Activated T-cell treated with anti-CD3 and anti-CD28 coated beads, Interleukin-2, amount 50 U/mL, for 48 hours (primary cell): Measurements from ENCODE around the gene SIK2.
"Not testable (repeated sequence)": the region's sequence is repeated elsewhere in the genome, so short reads cannot be mapped to it uniquely, and the experiment has no call there.

ENCODE experiments used
- DNase-seq, 2 experiments: peaks; one replicate each; pipeline ENCODE4 v3.0.0-alpha.2; 2020

Gene SIK2

DNA sequence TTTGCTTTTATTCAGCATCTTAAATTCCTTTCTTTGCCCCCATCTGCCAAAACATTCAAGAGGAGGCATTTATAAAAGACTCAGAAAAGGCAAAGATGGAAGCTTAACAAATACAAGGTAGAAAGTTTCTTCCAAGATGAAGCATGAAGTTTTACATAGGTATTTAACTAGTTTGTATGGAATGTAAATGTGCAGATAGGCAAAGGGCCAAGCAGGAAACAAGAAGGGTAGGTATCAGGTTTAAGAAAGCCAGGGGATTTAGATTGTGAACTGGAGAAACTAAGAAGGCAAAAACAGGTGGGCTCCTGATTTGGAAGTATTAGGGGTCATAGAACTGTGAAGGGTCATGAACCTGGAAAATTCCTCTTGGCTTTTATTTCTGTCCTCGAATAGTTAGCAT lies 101.3 kb downstream of the SIK2 start:
- DNase-seq, result no peak

DNA sequence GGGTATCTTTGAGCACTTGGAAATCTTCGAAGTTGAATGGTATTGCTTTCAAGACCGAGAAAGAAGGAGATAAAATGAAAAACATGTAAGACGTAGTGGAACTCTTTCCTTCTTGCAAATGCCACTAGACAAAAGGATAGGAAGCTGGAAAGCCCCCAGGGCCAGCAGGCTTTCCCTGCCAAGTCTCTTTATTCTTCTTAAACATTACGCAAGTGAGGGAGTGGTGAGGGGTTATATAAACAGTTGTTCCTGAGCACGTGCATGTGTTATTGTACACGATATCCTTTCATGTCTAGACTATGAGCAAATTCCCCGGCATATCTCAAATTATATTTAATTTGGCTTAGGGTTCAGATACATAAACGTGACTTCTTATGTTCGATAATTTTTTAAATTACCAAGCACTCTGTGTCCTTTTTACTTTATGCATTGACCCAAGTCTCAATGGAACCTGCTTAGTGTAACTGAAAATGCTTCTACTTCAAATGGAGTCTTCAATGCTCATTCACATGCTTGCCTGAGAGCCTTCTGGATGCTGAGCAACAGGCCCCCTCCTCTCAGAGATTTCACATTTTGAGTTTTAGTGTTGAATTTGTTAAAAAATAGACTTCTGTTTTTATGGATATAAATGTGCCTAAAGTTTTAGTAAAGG lies 104.9 kb downstream of the SIK2 start:
- DNase-seq, result no peak

DNA sequence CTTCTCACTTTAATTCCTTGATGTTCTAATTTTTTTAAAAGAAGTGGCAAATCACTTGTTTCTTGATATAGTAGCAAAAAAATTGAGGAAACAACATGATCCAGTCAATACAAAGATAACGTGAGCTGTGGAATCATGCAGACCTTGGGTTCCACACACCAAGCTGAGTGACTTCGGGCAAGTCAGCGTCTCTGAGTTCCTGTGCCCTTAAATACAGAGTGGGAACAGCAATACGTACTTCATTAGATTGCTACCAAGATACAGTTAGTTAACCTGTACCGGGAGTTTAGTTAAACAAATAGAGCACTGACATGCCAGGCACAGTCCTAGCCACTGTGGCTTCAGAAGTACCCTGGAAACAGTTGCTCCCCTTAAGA lies 105.4 kb downstream of the SIK2 start:
- DNase-seq, result no peak

DNA sequence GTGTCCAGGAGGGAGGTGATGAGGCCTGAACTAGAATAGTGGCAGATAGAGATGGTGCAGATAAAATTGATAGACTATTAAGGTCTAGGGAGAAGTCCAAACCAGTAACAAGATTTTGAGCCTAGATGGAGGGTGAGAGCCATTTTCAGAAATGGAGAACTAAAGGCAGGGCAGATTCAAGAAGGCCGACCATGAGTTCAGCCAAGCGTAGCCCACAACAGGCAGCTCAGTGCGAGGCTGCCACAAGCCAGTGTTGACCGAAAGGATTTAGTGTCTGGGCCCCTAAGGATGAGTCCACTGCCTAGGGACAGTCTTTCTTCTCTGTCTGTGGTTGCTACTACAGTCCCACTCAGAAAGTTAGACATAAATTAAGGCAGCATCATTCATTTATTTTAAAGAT lies 112.3 kb downstream of the SIK2 start:
- no peak for DNase-seq

DNA sequence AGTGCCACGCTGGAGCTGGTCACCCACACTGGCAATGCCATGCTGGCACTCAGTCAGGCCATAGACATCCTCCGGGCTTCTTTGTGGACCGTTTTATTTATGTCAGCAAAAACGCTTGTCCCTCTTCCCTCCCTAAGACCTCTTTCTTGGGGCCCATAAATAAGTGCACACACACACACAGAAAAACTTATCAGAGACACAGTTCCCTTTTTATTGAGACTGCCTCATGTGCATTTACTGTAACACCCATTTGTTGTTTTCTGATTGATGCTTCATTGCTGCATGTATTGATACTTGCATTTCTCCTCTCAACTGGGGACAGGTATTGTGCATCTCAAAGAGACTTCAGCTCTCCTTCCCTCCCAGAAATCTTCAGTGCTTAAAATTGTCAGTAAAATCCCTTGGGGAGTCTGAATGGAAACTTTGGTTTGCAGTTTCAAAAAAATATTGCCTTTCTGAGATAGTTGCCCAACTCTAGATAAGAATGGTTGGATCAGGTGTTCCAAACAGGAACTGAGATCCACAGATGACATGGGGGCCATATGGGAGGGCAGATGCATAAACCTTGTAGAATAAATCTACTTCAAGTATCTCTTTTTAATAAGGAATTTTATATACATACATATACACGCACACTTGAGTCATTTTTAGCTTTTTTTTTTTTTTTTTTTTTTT lies 113.0 kb downstream of the SIK2 start:
- DNase-seq, result no peak

DNA sequence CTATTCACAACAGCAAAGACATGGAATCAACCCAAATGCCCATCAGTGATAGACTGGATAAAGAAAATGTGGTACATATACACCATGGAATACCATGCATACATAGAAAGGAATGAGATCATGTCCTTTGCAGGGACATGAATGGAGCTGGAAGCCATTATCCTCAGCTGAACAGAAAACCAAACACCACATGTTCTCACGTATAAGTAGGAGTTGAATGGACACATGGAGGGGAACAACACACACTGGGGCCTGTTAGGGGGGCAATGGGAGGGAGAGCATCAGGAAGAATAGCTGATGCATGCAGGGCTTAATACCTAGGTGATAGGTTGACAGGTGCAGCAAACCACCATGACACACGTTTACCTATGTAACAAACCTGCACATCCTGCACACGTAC lies 115.4 kb downstream of the SIK2 start:
- DNase-seq, result not testable (repeated sequence)

DNA sequence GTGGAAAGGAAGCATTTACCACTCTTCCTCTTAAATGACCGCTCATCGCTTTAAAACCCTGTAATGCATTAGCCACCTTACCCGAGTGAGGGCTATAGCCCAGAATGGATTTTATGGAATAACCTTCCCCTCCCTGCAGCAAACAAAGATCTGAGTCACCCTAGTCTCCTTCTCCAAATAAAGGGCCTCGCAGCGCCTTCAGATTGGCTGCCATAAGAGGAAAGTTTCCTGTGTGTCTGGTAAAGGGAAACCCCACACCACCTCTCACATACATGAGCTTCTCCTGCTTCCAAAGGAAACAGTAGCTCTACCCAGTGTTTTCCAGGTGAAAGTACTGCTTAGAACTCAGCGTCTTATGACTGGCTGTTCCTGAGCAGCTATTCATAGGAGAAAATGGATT lies 116.2 kb downstream of the SIK2 start:
- DNase-seq, result no peak

DNA sequence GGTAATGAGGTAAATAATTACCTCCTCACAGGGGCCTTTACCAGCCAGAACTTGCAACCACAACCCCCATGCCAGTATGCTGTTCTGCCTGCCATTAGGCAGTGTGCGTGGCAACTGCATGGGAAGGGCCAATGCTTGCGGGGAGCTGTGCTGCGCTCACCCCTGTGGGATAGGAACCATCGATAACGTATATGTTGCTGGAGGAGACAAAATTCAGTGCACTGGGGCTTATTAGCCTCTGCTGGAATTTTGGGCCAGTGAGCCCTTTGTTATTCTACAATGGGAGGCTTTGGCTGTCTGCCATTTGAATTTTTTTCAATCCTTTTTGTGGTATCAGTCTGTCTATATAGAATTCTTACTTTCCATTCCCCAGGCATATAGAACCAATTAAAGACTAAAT lies 116.6 kb downstream of the SIK2 start:
- DNase-seq, result no peak

DNA sequence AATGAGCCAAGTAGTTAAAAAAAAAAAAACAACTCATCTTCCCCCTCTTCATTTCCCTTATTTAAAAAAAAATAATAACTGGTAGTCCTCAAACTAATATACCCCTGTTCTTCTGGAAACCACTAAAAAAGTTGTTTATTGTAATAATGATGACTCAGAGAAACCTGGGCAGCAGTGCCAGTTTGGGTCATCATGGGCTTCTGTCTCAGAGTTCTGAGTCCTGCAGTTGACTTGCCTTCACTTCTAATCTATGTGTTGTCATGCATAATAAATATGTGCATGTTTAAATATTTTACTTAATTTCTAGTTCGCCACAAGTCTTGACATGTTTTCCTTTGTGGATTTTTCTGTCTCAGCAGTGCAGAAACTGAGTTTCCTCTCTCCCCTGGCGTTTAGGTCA lies 117.1 kb downstream of the SIK2 start:
- no peak for DNase-seq

DNA sequence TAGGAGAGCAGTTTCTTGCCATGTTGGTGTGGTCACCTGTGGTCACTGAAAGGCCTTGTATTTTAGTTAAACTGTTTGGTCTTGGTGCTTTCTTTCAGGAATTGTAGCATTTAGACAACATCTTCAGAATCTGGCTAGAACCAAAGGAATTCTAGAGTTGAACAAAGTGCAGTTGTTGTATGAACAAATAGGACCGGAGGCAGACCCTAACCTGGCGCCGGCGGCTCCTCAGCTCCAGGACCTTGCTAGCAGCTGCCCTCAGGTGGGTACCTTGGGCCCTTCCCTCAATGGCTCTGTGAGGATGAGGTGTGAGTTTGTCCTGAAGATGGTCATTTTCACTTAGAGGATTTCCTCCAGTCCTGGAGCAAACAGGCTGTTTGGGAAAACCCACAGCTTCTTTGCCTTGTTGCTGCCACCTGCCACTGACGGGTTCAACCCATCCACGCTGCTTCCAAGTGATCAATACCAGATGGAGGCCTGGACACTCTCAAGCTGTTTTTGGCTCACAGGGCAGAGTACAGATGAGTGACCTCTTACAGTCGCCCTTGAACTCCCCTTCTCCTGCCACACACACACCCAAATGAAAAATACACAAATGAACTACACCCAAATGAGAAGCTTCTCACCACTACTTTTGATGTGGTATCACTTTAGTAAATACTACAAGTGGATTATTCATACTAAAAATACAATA lies 118.7 kb downstream of the SIK2 start:
- no peak for DNase-seq

DNA sequence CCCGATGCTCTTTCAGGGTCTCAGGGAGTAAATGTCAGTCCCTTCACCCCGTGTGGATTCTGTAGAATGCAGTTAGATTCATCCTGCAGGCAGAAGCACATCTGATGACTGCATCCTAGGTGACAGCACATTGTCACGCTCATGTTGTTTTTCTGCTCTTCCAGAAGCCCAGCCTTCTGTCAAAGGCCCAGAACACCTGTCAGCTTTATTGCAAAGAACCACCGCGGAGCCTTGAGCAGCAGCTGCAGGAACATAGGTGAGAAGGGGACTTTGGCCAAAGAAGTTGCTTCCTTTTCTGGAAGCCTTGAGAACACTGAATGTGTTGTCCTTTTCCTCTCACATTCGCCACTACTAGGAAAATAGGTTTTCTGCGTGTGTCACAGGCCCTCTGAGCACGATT lies 120.3 kb downstream of the SIK2 start:
- no peak for DNase-seq

DNA sequence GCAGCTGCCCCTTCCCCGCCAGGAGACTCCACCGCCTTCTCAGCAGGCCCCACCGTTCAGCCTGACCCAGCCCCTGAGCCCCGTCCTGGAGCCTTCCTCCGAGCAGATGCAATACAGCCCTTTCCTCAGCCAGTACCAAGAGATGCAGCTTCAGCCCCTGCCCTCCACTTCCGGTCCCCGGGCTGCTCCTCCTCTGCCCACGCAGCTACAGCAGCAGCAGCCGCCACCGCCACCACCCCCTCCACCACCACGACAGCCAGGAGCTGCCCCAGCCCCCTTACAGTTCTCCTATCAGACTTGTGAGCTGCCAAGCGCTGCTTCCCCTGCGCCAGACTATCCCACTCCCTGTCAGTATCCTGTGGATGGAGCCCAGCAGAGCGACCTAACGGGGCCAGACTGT lies 121.3 kb downstream of the SIK2 start:
- DNase-seq, result no peak

DNA sequence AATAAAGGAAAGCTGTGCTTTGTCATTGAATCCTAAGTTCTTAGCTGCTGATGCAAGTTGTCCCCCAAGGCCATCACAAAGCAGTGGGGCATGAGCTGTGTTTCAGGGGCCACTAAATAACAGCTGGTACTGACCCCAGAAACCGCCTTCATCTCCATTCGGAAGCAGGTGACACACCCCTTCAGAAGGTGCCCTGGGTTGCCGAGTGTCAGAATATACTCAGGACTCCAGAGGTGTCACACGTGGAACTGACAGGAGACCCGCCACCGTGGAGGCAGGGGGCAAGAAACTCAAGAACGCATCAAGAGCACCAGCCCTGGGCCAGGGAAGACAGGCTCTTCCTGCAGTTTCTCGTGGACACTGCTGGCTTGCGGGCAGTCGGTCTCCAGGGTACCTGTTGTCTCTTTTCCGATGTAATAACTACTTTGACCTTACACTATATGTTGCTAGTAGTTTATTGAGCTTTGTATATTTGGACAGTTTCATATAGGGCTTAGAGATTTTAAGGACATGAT lies 122.4 kb downstream of the SIK2 start:
- DNase-seq, result no peak

DNA sequence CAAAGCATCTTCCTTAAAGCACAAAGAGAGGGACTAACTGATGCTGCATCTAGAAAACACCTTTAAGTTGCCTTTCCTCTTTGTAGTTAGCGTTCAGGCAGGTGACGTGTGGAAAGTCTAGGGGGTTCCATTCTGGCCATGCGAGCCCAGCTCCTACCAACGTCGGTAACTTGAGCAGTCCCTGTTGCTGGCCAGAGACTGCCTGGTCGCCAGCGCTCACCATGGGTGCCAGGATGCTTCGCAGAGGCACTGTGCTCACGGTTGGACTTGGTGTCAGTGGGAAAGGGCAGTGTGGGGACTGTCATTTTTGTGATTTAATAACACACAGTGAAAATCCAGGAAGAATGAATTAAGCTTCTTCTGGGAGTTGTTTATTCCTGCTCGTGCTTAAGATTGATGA lies 123.4 kb downstream of the SIK2 start:
- DNase-seq, result no peak

DNA sequence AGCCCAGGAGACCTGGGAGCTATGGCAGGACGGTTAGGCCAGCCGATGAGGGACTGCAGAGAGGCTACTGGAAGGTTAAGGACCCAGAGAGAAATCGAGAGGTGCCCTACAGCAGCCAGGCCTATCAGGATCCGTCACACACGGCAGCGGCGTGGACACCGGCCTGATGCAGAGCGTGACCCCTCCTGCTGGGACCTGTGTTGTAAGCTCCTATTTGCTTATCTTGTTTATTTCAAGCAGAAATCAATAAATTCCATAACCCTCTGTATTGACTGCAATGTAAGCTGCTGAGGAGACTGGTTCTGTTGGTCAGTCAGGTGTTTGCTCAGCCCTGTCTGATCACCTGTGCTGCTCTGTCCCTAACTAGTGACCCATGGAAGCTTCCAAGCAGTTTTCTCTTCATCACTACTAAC lies 124.1 kb downstream of the SIK2 start:
- DNase-seq, result no peak

DNA sequence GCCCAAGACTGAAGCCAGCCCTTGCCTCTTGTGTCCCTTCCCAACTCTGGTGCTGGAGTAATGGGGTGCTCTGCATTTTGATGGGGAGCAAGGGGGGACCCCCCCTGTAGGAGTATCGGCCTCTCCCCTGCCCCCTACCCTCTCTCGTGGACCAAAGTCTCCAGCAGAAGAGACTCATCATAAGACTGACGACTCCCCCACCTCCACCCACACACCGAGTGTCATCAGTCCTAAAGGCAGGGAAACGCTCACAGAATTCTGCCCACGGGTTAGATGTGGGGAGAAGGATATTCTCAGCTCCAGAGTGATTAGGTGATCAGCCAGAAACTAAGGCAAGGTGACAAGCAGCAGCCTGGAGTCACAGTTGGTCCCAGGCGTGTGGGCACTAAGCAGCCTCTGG lies 125.2 kb downstream of the SIK2 start:
- no peak for DNase-seq

DNA sequence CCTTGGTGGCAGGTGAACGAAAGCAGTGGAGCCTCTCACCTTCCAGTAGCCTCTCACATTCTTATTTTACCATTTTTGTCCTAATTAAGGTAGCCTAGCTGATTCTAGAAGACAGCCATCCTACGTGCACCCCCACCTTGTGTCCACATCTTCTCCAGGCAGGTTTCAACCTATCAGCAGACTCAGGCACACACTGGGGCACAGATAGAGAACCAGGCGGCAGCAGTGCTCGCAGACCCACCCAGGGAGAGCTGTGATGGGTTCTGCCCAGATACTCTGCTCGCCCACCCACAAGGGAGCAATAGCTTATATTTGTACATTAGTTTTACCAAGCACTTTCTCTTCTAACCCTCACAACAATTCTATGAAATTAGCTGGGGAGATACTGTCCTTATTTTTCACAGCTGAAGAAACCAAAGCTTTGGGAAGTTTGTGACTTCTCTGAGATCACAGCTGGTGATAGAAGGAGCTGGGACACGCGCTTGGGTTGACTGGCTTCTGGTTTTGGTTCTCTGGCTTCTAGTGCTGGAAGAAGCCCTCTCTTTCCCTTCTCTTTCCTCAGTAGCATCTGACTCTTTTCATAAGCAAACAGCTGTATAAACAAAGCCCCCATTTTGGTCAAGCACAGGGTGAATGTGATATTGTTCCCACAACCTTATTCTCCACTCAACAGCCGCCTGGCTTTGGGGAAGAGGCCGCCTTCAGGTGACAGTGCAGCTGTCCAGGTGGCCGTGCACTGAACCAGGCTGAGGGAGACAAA lies 127.0 kb downstream of the SIK2 start:
- DNase-seq, result no peak

DNA sequence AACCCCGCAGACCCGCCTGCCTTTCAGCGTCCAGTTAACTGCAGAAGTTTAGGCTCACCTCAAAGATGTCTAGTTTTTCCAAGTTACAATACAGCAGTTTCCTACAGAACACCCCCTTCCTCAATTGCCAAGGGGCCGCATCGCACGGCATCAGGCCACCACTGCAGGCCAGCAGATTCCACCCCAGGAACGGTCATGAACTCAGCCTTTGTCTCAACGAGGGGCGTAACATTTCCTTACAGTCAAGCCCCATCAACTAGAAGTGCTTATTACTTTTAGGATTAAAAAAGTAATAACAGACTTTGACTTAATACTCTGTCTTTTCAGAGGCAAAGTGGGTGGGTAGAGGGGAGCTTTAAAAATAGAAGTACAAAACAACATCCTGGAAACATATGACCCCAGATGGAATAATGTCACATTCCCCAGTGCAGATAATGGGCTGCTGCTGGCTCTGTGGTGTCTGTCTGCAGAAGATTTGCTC lies 127.6 kb downstream of the SIK2 start:
- DNase-seq, result no peak

DNA sequence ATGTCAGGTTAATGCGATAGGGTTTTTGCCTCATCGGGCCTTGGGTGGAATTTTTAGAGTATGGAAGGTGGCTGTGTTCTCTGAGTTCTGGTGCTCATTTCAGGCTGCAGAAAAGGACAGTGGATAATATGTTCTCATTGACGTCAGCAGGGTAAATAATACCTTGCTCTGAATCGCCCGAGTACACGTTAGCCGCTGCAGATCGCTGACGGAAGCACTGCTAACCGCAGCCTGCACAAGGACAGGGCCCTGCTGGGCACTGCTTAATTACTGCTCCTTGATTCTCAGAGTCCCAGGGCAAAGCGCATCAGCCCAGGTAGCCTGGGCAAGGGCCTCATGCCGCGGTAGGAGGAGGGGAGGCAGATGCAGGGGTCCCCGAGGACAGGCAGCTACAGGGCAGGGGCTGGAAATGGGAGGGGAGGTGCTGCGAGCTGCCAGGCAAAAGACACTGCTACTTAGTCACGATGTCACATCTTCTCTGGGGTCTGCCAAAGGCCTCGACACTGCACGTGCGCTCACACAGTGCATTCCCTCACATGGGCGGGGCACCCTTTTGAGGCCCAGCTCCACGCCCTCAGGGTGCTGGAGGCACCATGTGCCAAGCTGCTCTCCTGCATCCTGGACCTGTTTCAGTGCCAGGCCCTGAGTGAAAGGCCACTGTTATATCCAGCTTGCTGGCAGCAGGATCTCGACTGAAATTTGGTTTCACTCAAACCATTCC lies 128.8 kb downstream of the SIK2 start:
- no peak for DNase-seq

DNA sequence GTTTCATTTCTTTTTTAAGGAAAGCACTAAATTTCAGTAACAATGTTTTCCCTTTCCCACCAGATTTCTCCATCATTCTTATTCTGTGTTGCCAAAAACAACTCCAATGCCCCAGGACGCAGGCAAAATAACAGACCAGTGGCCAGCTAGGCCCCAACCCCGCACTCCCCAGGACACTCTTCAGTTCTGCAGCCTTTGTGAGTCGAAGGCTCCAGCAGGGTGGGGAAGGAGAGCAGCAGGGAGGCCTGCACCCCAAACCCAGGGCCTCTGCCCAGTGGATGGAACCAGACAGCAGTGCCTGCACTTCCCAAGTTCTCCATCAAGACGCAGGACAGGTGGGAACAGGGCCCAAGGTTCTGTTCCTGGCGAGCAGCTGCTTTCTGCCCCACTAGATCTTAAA lies 129.6 kb downstream of the SIK2 start:
- no peak for DNase-seq

DNA sequence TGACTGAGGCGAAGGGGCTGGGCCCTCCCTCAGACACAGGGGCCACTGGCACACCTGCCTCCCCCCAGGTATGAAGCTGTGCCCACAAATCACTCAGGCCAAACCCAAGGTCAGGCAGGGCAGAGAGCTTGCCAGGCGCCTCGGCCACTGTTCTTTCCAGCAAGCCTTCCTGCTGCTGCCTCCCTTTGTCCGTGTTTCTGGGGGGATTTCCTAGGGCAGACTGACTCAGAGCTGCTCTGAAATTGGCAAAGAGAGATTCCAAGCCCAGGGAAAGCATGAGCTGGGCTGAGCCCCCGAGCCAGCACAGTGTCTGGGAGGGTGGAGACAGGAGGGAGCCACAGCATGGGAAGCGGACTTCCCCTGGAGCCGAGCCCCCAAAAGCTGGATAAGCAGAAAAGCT lies 130.8 kb downstream of the SIK2 start:
- no peak for DNase-seq

DNA sequence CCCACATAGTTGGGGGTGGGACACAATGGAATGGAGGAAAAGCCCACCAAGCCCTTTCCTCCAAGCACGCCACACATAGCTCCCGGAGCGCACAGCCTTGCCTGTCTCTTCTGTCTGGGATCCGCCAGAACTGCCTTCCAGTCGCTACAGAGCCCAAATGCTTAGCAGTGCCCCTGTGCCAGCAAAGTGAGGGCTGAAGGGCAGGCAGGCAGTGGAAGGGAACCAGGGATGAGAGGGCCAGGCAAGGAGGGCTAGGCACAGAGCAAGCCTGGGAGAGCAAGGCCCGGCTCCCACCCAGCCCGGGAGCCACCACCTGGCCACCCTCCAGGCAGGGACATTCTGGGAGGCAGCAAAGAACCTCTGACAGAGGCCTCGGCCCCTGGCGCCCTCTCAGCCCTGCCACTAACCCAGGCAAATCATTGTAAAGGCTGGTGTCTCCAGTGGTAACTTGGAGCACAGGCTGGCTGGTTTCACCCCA lies 131.4 kb downstream of the SIK2 start:
- DNase-seq, result no peak
